Cardiac muscle cell (in vitro differentiated cells and primary cell): Measurements from ENCODE around the gene ELP2. TPM values are rescaled to one million over a fixed set of nuclear protein-coding genes. Genes with fewer than 3 reads are reported as not detected.

Experiments
- DNase-seq, 2 donors: peaks; one replicate each; pipeline versions ENCODE4 v3.0.0 to v3.0.0-alpha.2; 2010 to 2017; ENCODE audit warnings: low read depth in 1 of 2, low spot score in 1 of 2
- H3K27ac ChIP-seq: fragments of 200-600 bp; sonication (generic); 2 replicates; pipeline ENCODE4 v1.5.1; 2016
- H3K27me3 ChIP-seq: fragments of 200-600 bp; sonication (generic); 2 replicates; pipeline ENCODE4 v1.6.0; 2016; ENCODE audit warnings: control low read depth
- H3K36me3 ChIP-seq: fragments of 200-600 bp; sonication (generic); 2 replicates; pipeline ENCODE4 v1.5.1; 2016; ENCODE audit warnings: control low read depth
- H3K4me1 ChIP-seq: fragments of 200-600 bp; sonication (generic); 2 replicates; pipeline ENCODE4 v1.8.1; 2017; ENCODE audit warnings: low read depth, mild to moderate bottlenecking, mixed run types
- H3K4me3 ChIP-seq: fragments of 200-600 bp; sonication (generic); 2 replicates; pipeline ENCODE4 v1.5.1; 2016; ENCODE audit warnings: mild to moderate bottlenecking
- H3K9me3 ChIP-seq: fragments of 200-600 bp; sonication (generic); 2 replicates; pipeline ENCODE4 v1.5.1; 2017; ENCODE audit warnings: low read depth, mild to moderate bottlenecking, control low read depth
- CTCF ChIP-seq: IDR thresholded peaks from 2 replicates; pipeline ENCODE4 v1.5.1; 2012; ENCODE audit warnings: low read depth, mild to moderate bottlenecking, low read length
- polyA plus RNA-seq: library from polyadenylated mRNA; unstranded; fragments of >200 nt; fragmentation: Nextera tagmentation; extraction: Ambion mirVana; gene quantifications from 2 replicates; pipeline ENCODE4 v1.2.1, GENCODE V29; 2016
- total RNA-seq: library from RNA; depleted of rRNA; stranded (reverse); fragments of >200 nt; gene quantifications from 2 replicates; pipeline ENCODE4 v1.2.3, GENCODE V29; 2016

Gene ELP2
- total and polyA plus RNA-seq, 2 experiments from 2014 or later: 39.2 to 46.9 TPM

- DNase-seq: no peak
- no peaks in the 10 kb centered on the region for H3K27me3 ChIP-seq
- no peaks in the 10 kb centered on the region for H3K9me3 ChIP-seq
- H3K27ac ChIP-seq: no peak overlapping the region
- H3K36me3 ChIP-seq: peaks cover 42% of the 10 kb centered on the region
- no peak overlapping the region for H3K4me3 ChIP-seq
- no peaks in the 10 kb centered on the region for H3K4me1 ChIP-seq
- TF ChIP-seq CTCF: no peak
Observed at GRCh38 chr18:36175481-36175880, 45.8 kb downstream of the ELP2 start.

GRCh38 chr18:36176177-36176584 is 46.5 kb downstream of the ELP2 start:
- TF ChIP-seq CTCF: no peak
- no peaks in the 10 kb centered on the region for H3K4me1 ChIP-seq
- no peak overlapping the region for H3K4me3 ChIP-seq
- H3K36me3 ChIP-seq: peaks cover 38% of the 10 kb centered on the region
- no peak for DNase-seq
- H3K27me3 ChIP-seq: no peaks in the 10 kb centered on the region
- no peak overlapping the region for H3K27ac ChIP-seq
- no peaks in the 10 kb centered on the region for H3K9me3 ChIP-seq

GRCh38 chr18:36176711-36177110 is 47.0 kb downstream of the ELP2 start:
- H3K4me3 ChIP-seq: no peak overlapping the region
- DNase-seq: peak in 1 of 2 donors; percentile 89
- H3K27me3 ChIP-seq: no peaks in the 10 kb centered on the region
- no peak overlapping the region for H3K27ac ChIP-seq
- no peaks in the 10 kb centered on the region for H3K4me1 ChIP-seq
- no peak for TF ChIP-seq CTCF
- H3K9me3 ChIP-seq: no peaks in the 10 kb centered on the region
- H3K36me3 ChIP-seq: peaks cover 33% of the 10 kb centered on the region

GRCh38 chr18:36177913-36178312 is 48.2 kb downstream of the ELP2 start:
- H3K36me3 ChIP-seq: peaks cover 28% of the 10 kb centered on the region
- TF ChIP-seq CTCF: no peak

GRCh38 chr18:36179562-36180355 is 50.1 kb downstream of the ELP2 start:
- Histone ChIP-seq H3K9me3 (no peaks in the 10 kb centered on the region), H3K27ac (no peak overlapping the region), H3K27me3 (peaks cover 11% of the 10 kb centered on the region), H3K36me3 (peaks cover 15% of the 10 kb centered on the region), H3K4me3 (no peak overlapping the region), H3K4me1 (no peaks in the 10 kb centered on the region)
- no peak for TF ChIP-seq CTCF
- peak in 1 of 2 donors; percentile 97 for DNase-seq

More at GRCh38 chr18:36177913-36178312, 48.2 kb downstream of the ELP2 start:
- H3K4me3 ChIP-seq: no peak overlapping the region
- H3K27ac ChIP-seq: no peak overlapping the region
- H3K27me3 ChIP-seq: no peaks in the 10 kb centered on the region
- DNase-seq: no peak
- H3K4me1 ChIP-seq: no peaks in the 10 kb centered on the region
- H3K9me3 ChIP-seq: no peaks in the 10 kb centered on the region
